ENCODE results near the gene DOK5.
"Not testable (repeated sequence)": the region's sequence is repeated elsewhere in the genome, so short reads cannot be mapped to it uniquely, and the experiment has no call there.

DOK5 gene

DNA sequence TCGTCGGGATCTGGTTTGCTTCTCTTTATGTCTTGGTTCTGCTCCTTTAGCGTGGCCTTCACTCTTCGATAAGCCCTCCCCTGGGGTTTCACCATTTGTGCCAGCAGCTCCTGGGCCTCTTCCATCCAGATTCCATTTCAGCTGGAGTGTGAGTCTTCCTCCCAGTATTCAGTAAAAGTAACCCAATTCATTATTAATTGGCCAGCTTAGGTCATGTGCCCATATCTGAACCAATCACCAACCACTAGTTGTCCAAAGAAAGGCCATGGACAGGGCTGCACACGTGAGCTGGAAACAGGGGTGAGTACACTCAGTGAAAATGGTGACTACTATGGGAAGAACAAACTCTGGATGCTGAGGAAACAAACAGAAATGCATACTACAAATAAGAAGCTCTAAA is 2.8 kb upstream of the DOK5 start:
- no peak for DNase-seq

DNA sequence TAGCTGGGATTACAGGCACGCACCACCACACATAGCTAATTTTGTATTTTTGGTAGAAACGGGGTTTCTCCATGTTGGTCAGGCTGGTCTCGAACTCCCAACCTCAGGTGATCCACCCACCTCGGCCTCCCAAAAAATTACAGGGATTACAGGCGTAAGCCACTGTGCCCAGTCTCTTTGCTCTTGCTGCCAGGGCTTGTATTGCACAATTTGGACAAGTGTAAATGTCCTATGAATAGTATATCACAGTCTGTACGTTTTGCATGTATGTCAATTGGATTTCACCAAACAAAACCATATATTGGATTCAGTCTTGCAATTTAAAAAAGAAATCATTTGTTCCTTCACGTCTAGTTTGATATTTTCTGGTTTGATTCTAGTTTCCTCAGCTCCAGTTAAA is 2.1 kb upstream of the DOK5 start:
- no peak for DNase-seq

DNA sequence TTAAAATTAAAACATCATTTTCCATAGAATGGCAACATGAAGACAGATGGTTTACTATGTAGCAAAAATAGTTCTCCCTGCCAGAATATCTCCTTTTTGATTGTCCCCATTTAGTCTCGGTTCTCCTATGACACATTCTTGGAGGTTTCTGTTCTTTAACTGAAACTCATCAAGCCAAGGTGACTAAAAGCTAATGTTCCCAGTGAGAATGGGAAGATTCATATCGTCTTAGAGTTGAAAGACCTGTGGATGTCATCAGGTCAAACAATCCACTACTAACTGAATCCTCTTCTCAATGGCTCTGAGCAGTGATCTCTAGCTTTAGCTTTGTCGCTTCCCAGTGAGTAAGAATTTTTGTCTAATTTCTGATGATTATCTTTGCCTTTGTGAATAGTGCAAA is 1.3 kb upstream of the DOK5 start:
- no peak for DNase-seq

DNA sequence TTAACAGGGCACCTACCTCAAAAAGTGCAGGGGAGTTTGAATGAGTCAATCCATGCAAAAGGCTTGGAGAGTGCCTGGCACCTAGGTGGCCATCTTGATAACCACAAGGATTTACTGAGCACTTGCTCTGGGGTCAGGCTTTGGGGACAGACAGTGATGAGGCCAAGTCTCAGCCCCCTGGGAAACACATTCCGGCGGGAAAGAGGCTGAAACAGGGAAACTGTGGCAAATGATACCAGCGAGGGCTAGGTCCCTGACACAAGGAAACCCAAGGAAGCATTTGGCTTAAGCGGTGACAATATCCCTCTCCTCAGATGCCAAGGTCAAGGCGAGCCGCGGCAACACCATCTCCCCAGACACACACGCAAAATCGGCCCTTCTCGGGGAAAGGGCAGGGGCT is 527 bp upstream of the DOK5 start:
- no peak for DNase-seq

DNA sequence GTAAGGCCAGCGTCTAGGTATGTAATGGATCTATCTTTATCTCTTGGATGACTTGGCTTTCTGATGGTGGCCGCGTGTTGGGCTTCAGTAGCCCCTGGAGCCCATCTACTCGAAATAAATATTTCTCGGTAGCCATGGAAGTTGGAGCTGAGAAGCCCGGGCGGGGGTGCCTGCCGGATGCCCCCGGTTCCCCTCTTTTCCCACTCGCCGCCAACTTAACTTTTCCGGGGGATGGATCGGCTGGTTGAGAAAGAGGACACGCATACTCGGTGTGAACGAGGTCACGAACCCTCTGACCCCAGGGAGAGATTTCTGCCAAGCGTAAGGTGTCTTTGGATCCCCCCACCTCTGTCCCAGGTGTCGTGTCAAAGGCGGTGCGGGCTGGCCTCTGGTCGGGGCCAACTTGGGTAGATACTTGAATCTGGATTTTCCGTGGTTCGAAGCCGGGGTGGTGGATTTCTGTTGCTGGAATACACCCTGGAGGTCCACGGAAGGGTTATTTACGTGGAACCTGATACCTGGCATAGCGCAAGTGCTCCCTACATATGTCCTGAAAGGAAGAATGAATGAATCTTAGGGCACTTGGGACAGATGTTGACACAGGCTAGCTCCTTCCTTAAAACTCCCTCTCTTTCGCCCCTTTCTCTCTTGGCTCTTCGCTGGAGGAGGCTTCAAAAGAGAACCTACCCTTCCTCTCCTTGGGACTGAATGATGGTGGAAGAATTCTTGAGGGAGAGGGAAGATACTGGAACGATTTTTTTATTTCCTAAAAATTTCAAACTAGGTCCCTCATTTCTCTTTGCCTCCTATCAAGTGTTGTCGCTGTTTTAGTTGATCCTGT is 996 bp downstream of the DOK5 start:
- no peak for DNase-seq

DNA sequence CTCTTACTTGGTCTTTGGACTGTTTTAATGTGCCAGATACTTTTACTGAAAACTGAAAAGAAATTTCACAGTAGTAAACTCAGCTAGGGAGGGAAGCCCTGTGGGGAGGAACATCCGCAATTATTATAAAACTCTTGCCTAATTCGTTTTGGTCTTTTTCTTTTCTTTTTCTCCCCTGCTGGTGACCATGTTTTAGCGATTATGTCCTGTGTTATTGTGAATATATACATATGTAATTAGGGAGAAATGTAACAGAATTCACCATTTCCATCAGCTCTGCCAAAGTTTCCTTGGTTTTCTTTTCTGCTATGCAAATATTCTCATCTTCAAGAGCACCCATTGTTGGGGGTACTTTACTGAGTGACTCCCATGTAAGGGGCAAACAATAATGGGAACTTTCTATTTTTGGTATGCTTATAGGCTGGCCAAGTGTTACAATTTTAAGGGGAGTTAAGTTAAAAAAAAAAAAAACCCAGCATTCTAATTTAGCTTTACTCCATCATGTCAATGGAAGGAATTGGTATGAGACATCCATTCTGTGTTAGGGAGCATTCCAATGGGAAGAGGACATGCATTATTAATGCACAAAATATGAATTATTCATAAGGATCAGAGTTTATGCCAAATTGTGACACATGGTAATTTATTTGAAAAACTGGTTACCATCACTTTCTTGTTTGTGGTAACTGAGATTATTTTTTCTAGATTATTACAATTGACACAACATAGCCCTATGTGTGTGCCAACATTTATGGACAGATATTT is 2.0 kb downstream of the DOK5 start:
- DNase-seq, result no peak

DNA sequence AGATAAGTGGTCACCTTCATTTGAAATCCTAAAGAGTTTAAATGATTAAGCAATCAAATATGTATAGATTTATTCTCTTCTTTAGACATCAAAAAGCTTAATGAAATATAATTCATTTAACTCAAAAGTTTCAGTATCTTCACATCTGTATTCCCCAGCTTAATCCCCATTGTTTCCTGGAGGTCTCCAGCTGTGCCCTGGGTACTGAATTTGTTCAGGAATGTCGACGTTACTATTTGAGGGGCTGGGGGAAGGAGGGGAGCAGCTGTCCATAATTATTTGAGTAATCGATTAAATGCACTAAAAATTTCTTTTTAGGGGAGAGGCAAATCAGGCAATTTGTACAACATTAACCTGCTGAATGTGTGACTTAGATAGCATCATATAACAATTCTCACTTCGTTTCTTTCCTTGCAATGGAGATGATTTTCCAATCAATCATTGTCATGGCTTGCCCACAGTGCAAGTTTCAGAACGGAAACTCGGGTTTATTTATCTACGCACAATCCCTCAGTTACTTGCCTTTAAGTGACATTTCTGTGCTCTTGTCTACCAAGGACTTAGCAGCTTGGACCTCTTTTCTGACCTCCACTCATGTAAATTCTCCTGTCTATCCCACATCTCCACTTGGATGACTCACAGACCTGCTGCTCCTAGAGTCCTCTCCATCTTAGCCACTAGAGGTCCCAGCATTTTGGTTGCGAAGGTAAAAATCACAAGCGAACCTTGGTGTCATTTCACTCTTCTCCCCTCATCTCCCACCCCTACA is 3.9 kb downstream of the DOK5 start:
- DNase-seq, result no peak

DNA sequence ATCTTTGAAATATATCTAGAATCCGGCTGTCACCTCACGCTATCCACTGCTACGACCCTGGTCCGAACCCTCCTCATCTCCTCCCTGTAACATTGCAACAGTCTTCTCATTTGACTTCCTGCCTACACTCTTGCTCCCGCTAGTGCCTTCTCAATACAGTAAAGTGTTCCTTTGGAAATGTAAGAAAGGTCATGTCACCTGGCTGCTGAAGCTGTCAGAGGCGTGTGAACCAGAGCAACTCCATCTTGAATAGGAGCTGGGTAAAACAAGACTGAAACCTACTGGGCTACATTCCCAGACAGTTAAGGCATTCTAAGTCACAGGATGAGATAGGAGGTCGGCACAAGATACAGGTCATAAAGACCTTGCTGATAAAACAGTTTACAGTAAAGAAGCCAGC is 4.5 kb downstream of the DOK5 start:
- DNase-seq, result not testable (repeated sequence)

DNA sequence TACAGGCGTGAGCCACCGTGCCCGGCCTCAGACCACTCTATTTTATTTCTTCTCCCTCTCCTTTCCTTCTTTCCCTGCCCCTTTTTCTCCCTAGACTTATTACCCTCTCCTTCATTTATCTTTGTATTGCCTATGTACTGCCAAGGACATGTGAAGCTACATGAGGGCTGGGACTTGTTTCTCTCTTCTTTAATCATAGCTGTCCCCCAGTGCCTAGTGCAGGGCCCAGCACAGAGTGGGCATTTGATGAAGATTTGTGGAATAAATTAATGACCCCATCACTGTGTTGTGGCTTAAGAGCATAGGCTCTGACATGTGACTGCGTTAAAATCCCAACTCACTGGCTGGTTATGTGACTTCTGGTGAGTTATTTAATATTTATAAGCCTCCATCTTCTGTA is 6.0 kb downstream of the DOK5 start:
- no peak for DNase-seq

DNA sequence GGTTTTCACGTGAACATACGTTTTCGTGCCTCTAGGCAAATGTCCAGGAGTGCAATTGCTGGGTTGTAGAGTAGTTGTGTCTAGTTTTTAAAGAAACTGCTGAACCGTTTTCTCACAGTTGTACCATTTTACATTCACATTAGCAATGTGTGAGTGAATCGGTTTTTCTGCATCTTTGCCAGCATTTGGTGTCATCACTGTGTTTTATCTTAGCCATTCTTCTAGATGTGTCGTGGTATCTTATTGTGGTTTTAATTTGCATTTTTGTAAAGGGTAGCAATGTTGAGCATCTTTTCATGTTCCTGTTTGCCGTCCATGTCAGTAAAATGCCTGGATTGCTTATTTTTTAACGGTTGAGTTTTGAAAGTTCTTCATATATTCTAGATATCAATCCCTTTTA is 10.2 kb downstream of the DOK5 start:
- DNase-seq, result no peak

DNA sequence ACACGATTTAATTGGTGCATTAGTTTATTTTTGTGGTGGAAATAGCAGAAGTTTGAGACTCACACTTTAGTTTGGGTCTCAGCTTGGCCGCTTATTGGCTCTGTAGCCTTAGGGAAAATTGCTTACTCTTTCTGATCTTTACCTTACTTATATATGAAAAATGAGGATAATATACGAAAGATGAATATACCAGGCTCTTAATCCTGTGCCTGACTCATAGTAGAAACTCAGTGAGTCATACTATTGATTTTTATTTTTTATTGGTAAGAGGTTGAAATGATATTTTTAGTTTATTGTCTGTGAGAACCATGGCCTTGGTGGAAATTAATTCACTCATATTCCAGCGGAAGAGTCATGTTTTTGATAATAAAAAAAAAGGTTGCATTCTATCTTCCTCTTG is 11.2 kb downstream of the DOK5 start:
- no peak for DNase-seq

DNA sequence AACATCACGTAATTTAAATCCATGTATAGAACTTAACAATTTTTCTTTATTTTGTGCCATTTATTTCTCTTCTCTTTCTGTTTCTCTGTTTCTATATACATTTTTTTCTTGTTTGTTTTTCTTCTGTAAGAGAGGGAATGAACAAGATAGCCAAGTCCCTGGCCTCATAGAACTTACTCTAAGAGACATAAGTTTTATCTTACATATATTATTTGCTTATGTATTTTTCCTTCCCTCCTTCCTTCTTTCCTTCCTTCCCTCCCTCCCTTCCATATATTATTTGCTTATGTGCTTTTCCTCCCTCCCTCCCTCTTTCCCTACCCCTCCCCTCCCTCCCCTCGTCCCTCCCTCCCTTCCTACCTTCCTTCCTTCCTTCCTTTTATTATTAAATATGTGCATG is 13.0 kb downstream of the DOK5 start:
- no peak for DNase-seq

DNA sequence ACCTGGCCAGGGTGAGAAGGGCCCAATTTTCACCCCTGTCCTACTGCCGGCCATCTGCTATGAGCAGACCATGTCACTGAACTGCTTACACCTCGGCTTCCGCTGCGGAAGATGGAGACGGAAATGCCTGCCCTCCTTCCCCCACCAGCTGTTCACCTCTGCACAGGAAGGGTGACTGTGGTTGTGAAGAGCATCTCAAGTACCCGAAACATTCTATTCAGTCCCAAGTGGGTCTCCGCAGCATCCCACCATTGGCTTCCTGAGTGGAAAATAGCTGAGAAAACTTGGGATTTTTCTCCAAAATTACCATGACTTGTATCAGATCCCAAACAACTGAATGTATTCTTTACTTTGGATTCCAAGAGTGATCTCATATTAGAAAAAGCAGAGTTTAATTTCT is 16.1 kb downstream of the DOK5 start:
- DNase-seq, result no peak

DNA sequence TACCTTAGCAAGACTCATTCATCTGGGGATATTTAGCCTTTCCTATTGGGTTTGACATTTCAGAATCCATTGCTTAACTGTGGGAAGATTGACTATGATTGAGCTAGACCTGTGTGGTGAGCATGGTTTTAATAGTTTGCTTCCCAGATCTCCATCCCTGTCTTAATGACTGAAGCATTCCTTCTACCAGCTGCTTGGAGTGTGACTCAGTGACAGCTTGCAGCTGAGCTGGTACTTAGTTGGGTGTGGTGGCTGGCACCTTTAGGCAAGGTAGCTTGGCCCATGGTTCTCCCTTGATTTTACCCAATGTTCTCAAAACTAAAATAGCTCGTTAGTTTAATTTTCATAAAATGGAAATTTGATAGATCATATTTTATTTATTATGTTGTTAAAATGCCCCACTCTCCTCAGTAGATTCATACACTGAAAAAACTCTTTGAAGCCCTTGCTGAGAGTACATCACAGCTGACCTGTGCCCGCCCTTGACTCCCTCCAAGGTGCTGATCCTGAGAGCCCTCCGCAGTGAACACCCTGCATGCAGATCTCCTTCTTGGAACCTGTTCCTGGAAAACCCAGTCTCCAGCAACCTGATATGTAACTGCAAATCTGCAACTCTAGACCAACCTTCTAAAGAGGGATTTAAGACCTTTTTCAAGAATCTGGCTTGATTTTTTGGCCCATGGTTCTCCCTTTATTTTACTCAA is 19.1 kb downstream of the DOK5 start:
- no peak for DNase-seq

DNA sequence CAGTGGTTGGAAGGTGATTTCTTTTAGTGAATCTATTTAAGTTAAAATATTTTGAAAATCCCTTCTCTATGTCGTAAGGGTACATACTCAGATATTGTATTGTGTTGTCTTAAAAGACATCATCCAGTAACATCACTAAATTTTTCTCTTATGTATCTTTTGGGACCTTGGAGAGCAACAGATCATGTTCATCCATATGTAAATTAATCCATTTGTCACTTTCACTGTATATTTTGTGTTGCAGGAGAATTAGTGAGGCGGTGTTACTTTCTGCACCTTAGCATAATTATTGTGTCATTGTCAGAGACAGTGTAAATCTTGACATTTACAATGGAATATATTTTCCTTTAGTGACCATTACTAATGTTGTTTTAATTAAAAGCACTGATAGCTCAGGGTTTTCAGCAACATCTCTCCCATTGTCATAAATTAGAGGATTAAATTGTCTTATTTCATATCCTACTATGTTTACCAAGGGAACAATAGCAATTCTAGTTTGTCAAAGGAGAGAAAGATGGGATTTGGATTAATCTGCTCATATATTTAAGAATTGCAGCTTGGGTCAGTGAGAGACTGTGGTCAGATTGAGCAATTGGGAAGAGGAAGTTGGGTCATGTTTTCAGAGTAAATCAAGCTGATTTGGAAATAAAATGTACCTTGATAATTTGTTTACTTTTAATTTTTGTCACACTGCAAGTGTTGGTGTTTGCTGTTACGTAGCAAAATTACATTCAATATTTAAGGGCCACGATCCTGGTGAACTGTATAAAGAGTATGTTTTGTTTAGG is 22.7 kb downstream of the DOK5 start:
- DNase-seq, result no peak

DNA sequence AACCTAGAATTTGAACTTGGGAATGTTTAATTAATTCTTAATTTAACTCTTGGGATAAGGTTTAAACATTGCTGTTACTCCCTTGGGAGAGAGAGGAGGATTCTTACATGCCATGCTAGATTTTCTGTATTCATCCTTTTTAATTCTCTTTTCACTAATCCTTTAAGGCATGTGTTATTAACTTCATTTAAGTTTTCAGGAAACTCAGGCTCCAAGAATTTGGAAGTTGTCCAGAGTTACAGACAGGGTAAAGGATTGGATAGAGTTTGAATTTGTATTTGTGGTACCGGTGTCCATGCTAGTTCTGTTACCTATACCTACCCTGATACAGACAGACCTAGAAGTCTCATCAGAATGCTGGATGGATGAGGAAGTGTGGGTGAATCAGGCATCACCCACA is 23.7 kb downstream of the DOK5 start:
- no peak for DNase-seq

DNA sequence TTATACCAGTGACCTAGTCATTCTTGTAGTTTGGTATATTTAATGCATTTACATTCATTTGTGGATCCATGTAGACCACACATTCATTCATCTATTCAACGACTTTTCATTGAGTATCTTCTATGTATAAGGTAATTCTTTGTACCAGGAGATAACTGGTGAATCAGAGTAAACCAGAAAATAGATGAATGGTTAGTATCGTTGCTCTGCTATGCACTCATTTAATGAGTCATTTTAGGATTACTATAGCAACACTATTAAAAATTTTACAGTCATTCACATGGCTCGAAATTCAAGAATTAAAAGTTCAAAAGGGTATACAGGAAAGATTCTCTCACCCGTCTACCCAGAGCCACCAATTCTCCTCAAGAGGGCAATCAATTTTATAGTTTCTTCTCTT is 26.8 kb downstream of the DOK5 start:
- DNase-seq, result no peak

DNA sequence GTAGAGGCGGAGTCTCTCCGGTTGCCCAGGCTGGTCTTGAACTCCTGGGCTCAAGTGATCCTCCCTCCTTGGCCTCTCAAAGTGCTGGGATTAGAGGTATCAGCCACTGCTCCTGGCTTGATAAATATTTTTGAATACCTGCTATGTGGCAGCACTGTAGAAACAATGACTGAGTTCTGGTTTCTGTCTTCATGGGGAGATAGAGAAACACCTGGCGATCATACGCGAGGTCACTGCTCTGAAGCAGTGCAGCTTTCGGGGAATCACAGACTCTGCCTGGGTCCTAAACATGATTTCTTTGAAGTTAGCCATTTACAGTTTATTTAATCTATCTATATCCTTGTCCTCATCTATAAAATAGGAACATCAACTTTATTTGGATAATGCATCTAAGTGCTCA is 31.2 kb downstream of the DOK5 start:
- DNase-seq, result no peak

DNA sequence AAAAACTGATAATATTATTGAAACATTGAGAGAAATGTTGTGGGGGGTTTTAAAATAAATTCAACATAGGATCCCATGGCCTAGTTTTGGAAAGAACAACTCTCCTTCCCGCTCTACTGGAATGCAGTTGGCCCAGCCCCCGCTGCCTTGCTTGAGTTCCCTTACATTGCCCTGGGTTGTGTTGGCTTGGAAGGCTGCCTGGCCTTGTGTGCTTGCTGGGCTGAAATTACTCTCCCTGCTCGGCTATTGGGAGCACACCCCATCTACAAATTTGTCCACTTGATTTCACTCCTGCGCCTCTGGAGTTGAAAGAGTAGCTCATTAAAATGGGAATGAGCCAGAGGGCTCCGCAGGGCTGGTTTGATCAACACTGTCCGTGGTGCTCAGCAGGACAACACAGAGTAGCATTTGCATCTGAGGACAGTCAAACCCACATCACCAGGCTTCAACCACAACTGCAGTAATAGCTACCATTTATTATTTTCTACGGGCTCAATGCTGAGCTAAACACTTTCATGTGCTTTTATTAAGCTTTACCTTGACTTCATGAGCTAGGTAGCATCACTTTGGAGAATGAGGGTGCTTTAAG is 35.2 kb downstream of the DOK5 start:
- no peak for DNase-seq

DNA sequence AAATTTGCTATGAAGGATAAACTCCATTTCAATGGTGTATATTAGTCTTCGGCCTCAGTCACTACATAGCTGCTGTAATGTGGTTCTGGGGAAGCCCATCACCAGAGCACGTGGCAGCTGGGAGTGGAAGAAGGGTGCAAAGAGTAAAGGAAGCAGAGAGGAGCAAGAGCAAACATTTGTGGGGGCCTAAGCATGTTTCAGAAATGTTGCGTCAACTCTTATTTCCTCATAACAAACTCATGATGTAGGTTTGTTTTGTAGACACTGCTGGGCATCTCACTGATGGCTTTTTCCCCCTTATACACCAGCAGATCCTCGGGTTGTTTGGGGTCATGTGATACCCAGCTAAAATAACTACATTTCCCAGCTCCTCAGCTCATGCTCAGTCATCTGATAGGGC is 37.3 kb downstream of the DOK5 start:
- DNase-seq, result no peak

DNA sequence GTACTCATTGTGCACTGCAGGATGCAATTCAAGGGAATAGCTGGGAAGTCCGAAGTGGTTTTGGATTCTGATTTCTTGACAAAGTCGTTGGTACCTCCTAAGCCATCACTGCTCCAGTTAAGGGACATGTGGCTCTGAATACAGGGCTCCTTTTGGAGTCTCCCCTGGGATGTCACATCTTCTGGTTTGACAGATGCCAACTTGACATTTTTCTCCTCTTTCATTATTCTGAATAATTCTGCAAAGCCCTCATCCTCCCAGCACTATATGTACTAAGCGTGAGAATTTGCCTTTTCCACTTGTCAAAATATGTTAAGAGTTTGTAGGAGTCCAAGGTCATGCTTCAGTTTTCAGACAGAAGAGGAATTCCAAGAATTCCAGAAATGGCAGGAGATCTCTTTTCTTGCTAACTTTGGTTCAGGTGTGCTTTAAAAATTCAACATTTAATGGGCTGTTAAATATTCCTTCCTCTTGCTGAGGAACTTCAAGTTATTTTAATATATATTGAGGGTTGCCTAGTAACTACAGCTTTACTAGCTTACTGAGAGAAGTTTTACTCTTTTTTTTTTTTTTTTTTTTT is 38.7 kb downstream of the DOK5 start:
- DNase-seq, result no peak
